Neuronal stem cell (in vitro differentiated cells): ENCODE results near the gene ADCY10.
"Not testable (repeated sequence)": the region's sequence is repeated elsewhere in the genome, so short reads cannot be mapped to it uniquely, and the experiment has no call there.

Source experiments
- DNase-seq: peaks from one replicate; pipeline ENCODE4 v3.0.0-alpha.2; 2013; ENCODE audit warnings: low spot score
- H2AFZ ChIP-seq: one replicate; pipeline ENCODE4 v1.6.1; 2013; ENCODE audit warnings: mild to moderate bottlenecking, low read length, inconsistent platforms
- H2AK5ac ChIP-seq: 2 replicates; pipeline ENCODE4 v1.6.1; 2013; ENCODE audit warnings: low read depth, mild to moderate bottlenecking, inconsistent platforms, low read length, moderate library complexity, mixed read lengths
- H2BK120ac ChIP-seq: 2 replicates; pipeline ENCODE4 v1.6.1; 2013; ENCODE audit warnings: low read depth, mild to moderate bottlenecking, inconsistent platforms, low read length, moderate library complexity, mixed read lengths
- H2BK12ac ChIP-seq: one replicate; pipeline ENCODE4 v1.6.1; 2013; ENCODE audit warnings: low read length, inconsistent platforms
- H2BK15ac ChIP-seq: 2 replicates; pipeline ENCODE4 v1.6.1; 2013; ENCODE audit warnings: mild to moderate bottlenecking, low read length, inconsistent platforms, mixed read lengths
- H2BK5ac ChIP-seq: one replicate; pipeline ENCODE4 v1.6.1; 2013; ENCODE audit warnings: inconsistent platforms, mild to moderate bottlenecking, low read length, moderate library complexity
- H3K14ac ChIP-seq: one replicate; pipeline ENCODE4 v1.6.1; 2013; ENCODE audit warnings: low read length, inconsistent platforms
- H3K18ac ChIP-seq: 2 replicates; pipeline ENCODE4 v1.6.1; 2013; ENCODE audit warnings: low read length, inconsistent platforms
- H3K23ac ChIP-seq: 2 replicates; pipeline ENCODE4 v1.6.1; 2013; ENCODE audit warnings: low read depth, mild to moderate bottlenecking, mixed read lengths, low read length, inconsistent platforms; ENCODE audit not compliant: poor library complexity
- H3K27ac ChIP-seq: replicated peaks from 3 replicates; pipeline ENCODE4 v1.5.1; 2013; ENCODE audit warnings: low read length, inconsistent platforms
- H3K27me3 ChIP-seq, 3 experiments: 2 replicates each; pipeline ENCODE4 v1.6.1; 2013; ENCODE audit warnings: low read length in 3 of 3, mild to moderate bottlenecking in 2 of 3, inconsistent platforms in 1 of 3, low read depth in 1 of 3, mixed read lengths in 1 of 3, moderate library complexity in 1 of 3; ENCODE audit not compliant: control insufficient read depth in 3 of 3, insufficient read depth in 3 of 3
- H3K36me3 ChIP-seq, 2 donors: replicated peaks in 1 of 2; 2 replicates each; pipeline ENCODE4 v1.6.1; 2013; ENCODE audit warnings: low read length in 2 of 2; ENCODE audit not compliant: control insufficient read depth in 2 of 2, insufficient read depth in 2 of 2
- H3K4ac ChIP-seq: 2 replicates; pipeline ENCODE4 v1.6.1; 2013; ENCODE audit warnings: inconsistent platforms, mild to moderate bottlenecking, low read length, moderate library complexity
- H3K4me1 ChIP-seq, 2 donors: 1 replicate in 1 of 2; 2 replicates in 1 of 2; pipeline ENCODE4 v1.6.1; 2013; ENCODE audit warnings: low read length in 2 of 2, low read depth in 1 of 2; ENCODE audit not compliant: control insufficient read depth in 2 of 2, insufficient read depth in 1 of 2
- H3K4me2 ChIP-seq: one replicate; pipeline ENCODE4 v1.6.1; 2013; ENCODE audit warnings: mild to moderate bottlenecking, low read length, inconsistent platforms; ENCODE audit not compliant: insufficient read depth, poor library complexity, severe bottlenecking
- H3K4me3 ChIP-seq, 2 donors: 2 replicates each; pipeline ENCODE4 v1.5.1; 2013; ENCODE audit warnings: low read length in 2 of 2, mild to moderate bottlenecking in 2 of 2, inconsistent platforms in 1 of 2, moderate library complexity in 1 of 2
- H3K79me1 ChIP-seq: one replicate; pipeline ENCODE4 v1.6.1; 2013; ENCODE audit warnings: low read depth, mild to moderate bottlenecking, inconsistent platforms, low read length, moderate library complexity
- H3K9ac ChIP-seq: one replicate; pipeline ENCODE4 v1.6.1; 2013; ENCODE audit warnings: mild to moderate bottlenecking, low read depth, low read length, inconsistent platforms; ENCODE audit not compliant: poor library complexity
- H3K9me3 ChIP-seq, 2 donors: replicated peaks in 1 of 2; 2 replicates each; pipeline versions ENCODE3 to v1.6.1; 2013; ENCODE audit warnings: low read length in 2 of 2, mild to moderate bottlenecking in 2 of 2, inconsistent platforms in 1 of 2, low read depth in 1 of 2, mixed read lengths in 1 of 2, moderate library complexity in 1 of 2; ENCODE audit not compliant: control insufficient read depth in 2 of 2, insufficient read depth in 1 of 2
- H4K8ac ChIP-seq: one replicate; pipeline ENCODE4 v1.6.1; 2013; ENCODE audit warnings: low read depth, mild to moderate bottlenecking, inconsistent platforms, low read length, moderate library complexity
- H4K91ac ChIP-seq: one replicate; pipeline ENCODE4 v1.6.1; 2013; ENCODE audit warnings: low read length, low read depth, mild to moderate bottlenecking, inconsistent platforms; ENCODE audit not compliant: poor library complexity
- WGBS, 2 donors: extraction: QIAGEN DNeasy Blood & Tissue Kit; methylation state at CpG; one replicate each; pipeline ENCODE4 v1.1.7; 2013; ENCODE audit warnings: missing lambda C conversion rate in 2 of 2, mixed read lengths in 1 of 2; ENCODE audit not compliant: insufficient read length in 2 of 2, insufficient replicate concordance in 1 of 2; ENCODE audit errors: extremely low coverage in 2 of 2; 5-methylcytosine and 5-hydroxymethylcytosine counted together

ADCY10 gene

GRCh38 chr1:167876597-167877175, 37.2 kb downstream of the ADCY10 start:
- H3K36me3 ChIP-seq = no peaks in the 10 kb centered on the region
- H2BK12ac ChIP-seq = no peak overlapping the region
- no peak overlapping the region for H3K4ac ChIP-seq
- no peak overlapping the region for H2AFZ ChIP-seq
- no peak overlapping the region for H3K14ac ChIP-seq
- H3K27me3 ChIP-seq = no peaks in the 10 kb centered on the region
- no peak for DNase-seq
- no peaks in the 10 kb centered on the region for H3K4me1 ChIP-seq
- no peak overlapping the region for H4K91ac ChIP-seq
- WGBS, 2 donors = no CpG with 5 or more reads among the region's 3 CpGs
- no peak overlapping the region for H3K23ac ChIP-seq
- H3K9ac ChIP-seq = no peak overlapping the region
- H2BK15ac ChIP-seq = no peak overlapping the region
- no peak overlapping the region for H4K8ac ChIP-seq
- H3K18ac ChIP-seq = no peak overlapping the region
- H3K4me3 ChIP-seq = no peak overlapping the region
- no peak overlapping the region for H3K27ac ChIP-seq
- no peak overlapping the region for H2AK5ac ChIP-seq
- no peaks in the 10 kb centered on the region for H3K79me1 ChIP-seq
- H2BK5ac ChIP-seq = no peak overlapping the region
- no peaks in the 10 kb centered on the region for H3K9me3 ChIP-seq
- no peak overlapping the region for H3K4me2 ChIP-seq
- H2BK120ac ChIP-seq = no peak overlapping the region

GRCh38 chr1:167871331-167871730, 42.6 kb downstream of the ADCY10 start:
- Histone ChIP-seq H2AFZ (no peak overlapping the region), H3K14ac (no peak overlapping the region), H3K36me3 (no peaks in the 10 kb centered on the region), H2BK12ac (no peak overlapping the region), H3K23ac (no peak overlapping the region), H3K9me3 (no peaks in the 10 kb centered on the region), H4K8ac (no peak overlapping the region), H3K4me1 (peaks cover 0 to 4% of the 10 kb centered on the region in 2 donors), H3K4me2 (no peak overlapping the region), H2BK5ac (no peak overlapping the region), H3K18ac (no peak overlapping the region), H2BK15ac (no peak overlapping the region), H3K4me3 (no peak overlapping the region), H3K27me3 (no peaks in the 10 kb centered on the region), H4K91ac (no peak overlapping the region), H3K79me1 (no peaks in the 10 kb centered on the region), H3K9ac (no peak overlapping the region), H3K27ac (no peak overlapping the region), H2AK5ac (no peak overlapping the region), H2BK120ac (no peak overlapping the region), H3K4ac (no peak overlapping the region)
- DNase-seq = no peak

GRCh38 chr1:167869157-167870001, 44.6 kb downstream of the ADCY10 start:
- H3K23ac ChIP-seq, H4K8ac ChIP-seq, DNase-seq, H2BK12ac ChIP-seq, H3K4me2 ChIP-seq, H2BK120ac ChIP-seq, H3K79me1 ChIP-seq, H3K4me1 ChIP-seq, H2BK15ac ChIP-seq, H3K4ac ChIP-seq, H3K27me3 ChIP-seq, H2AK5ac ChIP-seq, H2AFZ ChIP-seq, H3K36me3 ChIP-seq, H3K4me3 ChIP-seq, H3K9me3 ChIP-seq, H2BK5ac ChIP-seq, H4K91ac ChIP-seq, H3K27ac ChIP-seq, H3K18ac ChIP-seq, H3K9ac ChIP-seq, H3K14ac ChIP-seq: not testable (repeated sequence)
- no CpG with 5 or more reads among the region's 16 CpGs for WGBS, 2 donors

- not testable (repeated sequence) for H3K36me3 ChIP-seq, H4K8ac ChIP-seq, H2AK5ac ChIP-seq, H2BK15ac ChIP-seq, DNase-seq, H3K79me1 ChIP-seq, H3K27me3 ChIP-seq, H3K23ac ChIP-seq, H3K9ac ChIP-seq, H3K9me3 ChIP-seq, H4K91ac ChIP-seq, H3K4me2 ChIP-seq, H2BK120ac ChIP-seq, H3K4me1 ChIP-seq, H3K4me3 ChIP-seq, H2BK12ac ChIP-seq, H3K27ac ChIP-seq, H3K14ac ChIP-seq, H3K18ac ChIP-seq, H2AFZ ChIP-seq, H3K4ac ChIP-seq, H2BK5ac ChIP-seq
- WGBS, 2 donors = no CpG with 5 or more reads among the region's 8 CpGs
These were observed 47.1 kb downstream of the ADCY10 start for GRCh38 chr1:167866739-167867414.
